Spleen (tissue), 11 donors: ENCODE measurements around the gene CDH19. TPM values are rescaled to one million over a fixed set of nuclear protein-coding genes. Genes with fewer than 3 reads are reported as not detected.

Experiments
- DNase-seq: peaks from one replicate; pipeline ENCODE4 v3.0.0-alpha.2; 2020
- H3K27ac ChIP-seq, 8 donors: fragments of 200-600 bp; sonication (generic) in 7 of 8; 1 replicate in 4 of 8; 2 replicates in 4 of 8; pipeline versions ENCODE4 v1.5.0 to v1.8.0; 2016 to 2021; ENCODE audit warnings: inconsistent platforms in 4 of 8, mild to moderate bottlenecking in 4 of 8, moderate library complexity in 1 of 8
- H3K27me3 ChIP-seq, 7 donors: fragments of 200-600 bp; sonication (generic) in 6 of 7; replicated peaks in 1 of 7; 1 replicate in 4 of 7; 2 replicates in 3 of 7; pipeline versions ENCODE4 v1.5.0 to v1.8.0; 2016 to 2021; ENCODE audit warnings: inconsistent platforms in 3 of 7, mild to moderate bottlenecking in 1 of 7
- H3K36me3 ChIP-seq, 6 donors: fragments of 200-600 bp; sonication (generic) in 5 of 6; 1 replicate in 4 of 6; 2 replicates in 2 of 6; pipeline versions ENCODE4 v1.5.0 to v1.8.0; 2016 to 2021; ENCODE audit warnings: inconsistent platforms in 2 of 6
- H3K4me1 ChIP-seq, 6 donors: fragments of 200-600 bp; sonication (generic) in 5 of 6; 1 replicate in 3 of 6; 2 replicates in 3 of 6; pipeline versions ENCODE4 v1.5.0 to v1.8.0; 2016 to 2021; ENCODE audit warnings: inconsistent platforms in 3 of 6
- H3K4me3 ChIP-seq, 8 donors: fragments of 200-600 bp; sonication (generic) in 7 of 8; 1 replicate in 4 of 8; 2 replicates in 4 of 8; pipeline versions ENCODE4 v1.5.0 to v1.8.0; 2016 to 2021; ENCODE audit warnings: inconsistent platforms in 4 of 8, mild to moderate bottlenecking in 4 of 8, moderate library complexity in 2 of 8
- H3K9me3 ChIP-seq, 8 donors: fragments of 200-600 bp; sonication (generic) in 7 of 8; 1 replicate in 4 of 8; 2 replicates in 4 of 8; pipeline versions ENCODE4 v1.5.0 to v1.8.0; 2016 to 2021; ENCODE audit warnings: inconsistent platforms in 4 of 8
- CTCF ChIP-seq, 11 experiments: fragments of 200-600 bp in 7 of 11; fragments of 450-650 bp in 4 of 11; sonication (generic) in 4 of 11; IDR thresholded peaks in 8 of 11; conservative IDR thresholded peaks in 3 of 11; 1 replicate in 7 of 11; 2 replicates in 4 of 11; pipeline versions ENCODE4 v1.4.0 to v1.8.0; 2016 to 2021; ENCODE audit warnings: antibody characterized with exemption in 11 of 11, inconsistent platforms in 4 of 11, mild to moderate bottlenecking in 1 of 11
- POLR2A ChIP-seq, 3 donors: fragments of 450-650 bp; IDR thresholded peaks; one replicate each; pipeline ENCODE4 v1.5.1; 2017; ENCODE audit warnings: antibody characterized with exemption in 3 of 3, mild to moderate bottlenecking in 1 of 3
- POLR2AphosphoS5 ChIP-seq, 3 donors: sonication (generic); formaldehyde crosslinking; IDR thresholded peaks; one replicate each; pipeline ENCODE4 v1.5.1; 2017; ENCODE audit warnings: antibody characterized with exemption in 3 of 3
- WGBS, 5 donors: extraction: QIAGEN DNeasy Blood & Tissue Kit in 3 of 5; methylation state at CpG; one replicate each; pipeline versions ENCODE4 v1.1.5 to v1.1.7; 2013 to 2018; 5-methylcytosine and 5-hydroxymethylcytosine counted together
- intact Hi-C: fragments of 100-400 bp; cut with DNase I; formaldehyde crosslinking; loops from one replicate; pipeline ENCODE4 v1.15.0; 2023; ENCODE audit warnings: low total_unique reads
- polyA plus RNA-seq, 3 donors: library from polyadenylated mRNA; stranded (reverse); fragments of 200-250 nt; gene quantifications; one replicate each; pipeline ENCODE4 v1.2.1, GENCODE V29; 2013
- total RNA-seq, 7 donors: library from RNA; depleted of rRNA in 3 of 7; stranded (reverse); fragments of >200 nt in 3 of 7; fragmentation: NEBNext Ultra II Directional in 4 of 7; extraction: Animal tissue kit (Norgen Biotek cat#: 25700) in 4 of 7; gene quantifications; one replicate each; pipeline versions ENCODE4 v1.1.0 to v1.2.1, GENCODE V29; 2016 to 2021
- donor health status: healthy with polysubstance abuse.
- donor health status: DM: no; HTN: no; CAD: no; lungs with moderate emphysema.
- donor health status: DM: no; HTN: no; CAD: no.
- donor health status: Bipolar disorder and iron deficiency.
- donor health status: healthy.
- donor health status: DM: no; HTN: no; CAD: no.
- donor health status: DM: yes; HTN: yes; CAD: no.

The CDH19 gene
- total and polyA plus RNA-seq, 10 donors, result 0.47 to 6.4 (median 2.4) TPM

GRCh38 chr18:66553824-66554223 is 50.1 kb downstream of the CDH19 start:
- no peaks in the 10 kb centered on the region for H3K27me3 ChIP-seq
- no peak for TF ChIP-seq POLR2A (IDR thresholded peaks at IDR 0.05)
- TF ChIP-seq POLR2AphosphoS5 (IDR thresholded peaks at IDR 0.05), result no peak
- no peak for TF ChIP-seq CTCF (IDR thresholded peaks at IDR 0.05 in 8 of 11, conservative IDR thresholded peaks at IDR 0.05 in 3 of 11)
- intact Hi-C loops, result no loop called here
- no peak overlapping the region for H3K27ac ChIP-seq
- H3K4me3 ChIP-seq, result no peak overlapping the region
- no peaks in the 10 kb centered on the region for H3K4me1 ChIP-seq
- WGBS, 5 donors, result 82 to 91% (median 85%) methylated on average over 1 of the region's 1 CpG
- H3K36me3 ChIP-seq, result no peaks in the 10 kb centered on the region
- no peak for DNase-seq
- H3K9me3 ChIP-seq, result no peaks in the 10 kb centered on the region

- H3K27ac ChIP-seq, result no peak overlapping the region
- H3K27me3 ChIP-seq, result no peaks in the 10 kb centered on the region
- intact Hi-C loops, result no loop called here
- WGBS, 5 donors, result 80 to 90% (median 87%) methylated on average over 3 of the region's 3 CpGs
- no peak for TF ChIP-seq POLR2AphosphoS5 (IDR thresholded peaks at IDR 0.05)
- no peak for TF ChIP-seq POLR2A (IDR thresholded peaks at IDR 0.05)
- TF ChIP-seq CTCF (IDR thresholded peaks at IDR 0.05 in 8 of 11, conservative IDR thresholded peaks at IDR 0.05 in 3 of 11), result no peak
- H3K4me3 ChIP-seq, result no peak overlapping the region
- H3K4me1 ChIP-seq, result no peaks in the 10 kb centered on the region
- H3K36me3 ChIP-seq, result no peaks in the 10 kb centered on the region
- H3K9me3 ChIP-seq, result no peaks in the 10 kb centered on the region
- no peak for DNase-seq
Measured at GRCh38 chr18:66550366-66550765, 53.5 kb downstream of the CDH19 start.

GRCh38 chr18:66548747-66549146 is 55.1 kb downstream of the CDH19 start:
- WGBS, 5 donors, result 78 to 89% (median 80%) methylated on average over 3 of the region's 3 CpGs
- DNase-seq, result no peak
- intact Hi-C loops, result no loop called here

GRCh38 chr18:66534110-66534509 is 69.8 kb downstream of the CDH19 start:
- intact Hi-C loops, result no loop called here
- no peaks in the 10 kb centered on the region for H3K27me3 ChIP-seq
- no peaks in the 10 kb centered on the region for H3K9me3 ChIP-seq
- H3K4me1 ChIP-seq, result no peaks in the 10 kb centered on the region
- H3K4me3 ChIP-seq, result no peak overlapping the region
- no peak for DNase-seq
- 75 to 85% (median 82%) methylated on average over 4 of the region's 4 CpGs for WGBS, 5 donors
- no peak for TF ChIP-seq CTCF (IDR thresholded peaks at IDR 0.05 in 8 of 11, conservative IDR thresholded peaks at IDR 0.05 in 3 of 11)
- TF ChIP-seq POLR2AphosphoS5 (IDR thresholded peaks at IDR 0.05), result no peak
- TF ChIP-seq POLR2A (IDR thresholded peaks at IDR 0.05), result no peak
- no peak overlapping the region for H3K27ac ChIP-seq
- no peaks in the 10 kb centered on the region for H3K36me3 ChIP-seq

More at GRCh38 chr18:66548747-66549146, 55.1 kb downstream of the CDH19 start:
- no peaks in the 10 kb centered on the region for H3K27me3 ChIP-seq
- H3K9me3 ChIP-seq, result no peaks in the 10 kb centered on the region
- H3K27ac ChIP-seq, result no peak overlapping the region
- no peak overlapping the region for H3K4me3 ChIP-seq
- no peaks in the 10 kb centered on the region for H3K4me1 ChIP-seq
- no peaks in the 10 kb centered on the region for H3K36me3 ChIP-seq
- TF ChIP-seq CTCF (IDR thresholded peaks at IDR 0.05 in 8 of 11, conservative IDR thresholded peaks at IDR 0.05 in 3 of 11) (no peak), POLR2AphosphoS5 (IDR thresholded peaks at IDR 0.05) (no peak), POLR2A (IDR thresholded peaks at IDR 0.05) (no peak)
